ENCODE measurements around the gene SPIRE1.

SPIRE1 gene

DNA sequence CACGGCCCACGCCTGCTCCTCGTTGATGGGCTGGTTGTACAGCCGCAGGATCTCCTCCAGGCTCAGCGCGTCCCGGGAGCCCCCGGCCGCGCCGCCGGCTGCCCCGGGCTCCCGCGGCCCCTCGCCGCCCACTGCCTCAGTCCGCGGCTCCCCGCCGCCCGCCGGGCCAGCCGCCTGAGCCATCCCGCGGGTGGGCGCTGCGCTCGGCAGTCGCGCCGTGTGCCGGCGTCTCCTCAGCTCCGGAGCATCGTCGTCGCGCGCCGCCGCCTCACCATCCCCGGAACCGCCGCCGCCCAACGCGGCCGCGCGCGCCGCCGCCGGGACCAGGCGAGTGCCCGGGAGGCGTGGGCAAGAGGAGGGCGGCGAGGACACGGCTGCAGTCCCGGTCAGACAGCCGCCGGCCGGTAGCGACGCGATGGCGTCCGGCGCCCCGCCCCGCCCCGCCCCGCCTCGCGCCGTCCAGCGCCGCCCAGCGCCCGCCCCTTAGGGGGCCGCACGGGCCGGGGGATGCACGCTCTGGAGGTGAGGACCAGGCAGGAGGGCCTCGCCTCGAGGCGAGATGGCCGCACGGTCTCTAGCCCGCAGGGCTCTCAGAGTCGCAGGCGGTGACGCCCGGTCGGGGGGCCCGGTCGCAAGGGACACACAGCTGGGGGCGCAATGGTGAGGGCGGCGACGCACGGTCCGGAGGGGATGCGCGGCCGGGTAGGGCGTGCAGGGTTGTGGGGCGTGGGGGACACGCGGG lies at the start of gene SPIRE1:
TSS of gene SPIRE1 (minus strand) at position 424 of the 742 bp plus-strand sequence. CDS start at position 183, 241 bp downstream.
- DNase-seq = peak; percentile 24

DNA sequence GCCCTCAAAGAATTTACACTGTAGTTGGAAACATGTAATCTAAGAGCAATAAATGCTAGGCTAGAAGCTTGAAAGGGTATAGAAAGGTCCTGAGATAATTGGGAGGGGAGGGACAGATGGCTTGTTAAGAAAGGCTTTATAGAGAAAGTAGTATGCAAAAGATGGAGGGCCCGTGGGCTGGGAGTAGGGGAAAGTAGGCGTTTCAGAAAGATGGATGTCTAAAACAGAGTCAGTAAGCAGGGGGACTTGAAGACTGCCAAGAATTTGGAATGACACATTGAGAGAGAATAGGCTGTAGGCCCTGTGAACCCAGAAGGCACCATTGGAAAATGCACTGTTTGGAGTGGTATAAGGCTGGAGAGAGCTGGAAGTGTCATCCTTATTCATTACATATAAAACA lies 45.8 kb upstream of the SPIRE1 start:
- DNase-seq = peak; percentile 7

GRCh38 chr18:12703096-12703567 lies 45.2 kb upstream of the SPIRE1 start:
- no peak for DNase-seq

GRCh38 chr18:12702221-12703095 lies 44.6 kb upstream of the SPIRE1 start, which contains the start of the genes CEP76 and PSMG2:
Gene CEP76, minus strand, starts transcription at chr18:12702723. Its CDS starts 175 bp downstream, at chr18:12702548.
Gene PSMG2, plus strand, starts transcription at chr18:12703042. Its CDS starts 66 bp downstream, at chr18:12703108.
- DNase-seq = peak; percentile 69

DNA sequence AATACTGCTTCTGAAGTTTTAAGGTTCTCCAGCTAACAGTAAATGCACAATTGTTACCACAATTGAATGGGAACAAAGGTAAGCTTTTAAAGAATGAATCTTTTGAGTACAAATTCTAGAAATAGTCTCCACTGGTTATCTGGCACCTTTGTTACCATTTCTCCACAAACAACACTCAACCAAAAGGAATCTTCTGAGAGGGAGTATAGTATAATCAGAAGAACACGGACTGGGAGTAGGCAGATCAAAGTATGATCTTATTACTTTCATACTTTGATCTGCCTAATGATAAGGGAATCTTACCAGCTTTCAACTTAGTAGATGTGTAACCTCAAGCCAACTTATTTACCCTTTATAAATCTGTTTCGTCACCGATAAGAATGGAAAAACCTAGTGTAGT lies 43.3 kb upstream of the SPIRE1 start:
- DNase-seq = no peak

GRCh38 chr18:12699747-12700146 lies 41.8 kb upstream of the SPIRE1 start:
- DNase-seq = no peak

DNA sequence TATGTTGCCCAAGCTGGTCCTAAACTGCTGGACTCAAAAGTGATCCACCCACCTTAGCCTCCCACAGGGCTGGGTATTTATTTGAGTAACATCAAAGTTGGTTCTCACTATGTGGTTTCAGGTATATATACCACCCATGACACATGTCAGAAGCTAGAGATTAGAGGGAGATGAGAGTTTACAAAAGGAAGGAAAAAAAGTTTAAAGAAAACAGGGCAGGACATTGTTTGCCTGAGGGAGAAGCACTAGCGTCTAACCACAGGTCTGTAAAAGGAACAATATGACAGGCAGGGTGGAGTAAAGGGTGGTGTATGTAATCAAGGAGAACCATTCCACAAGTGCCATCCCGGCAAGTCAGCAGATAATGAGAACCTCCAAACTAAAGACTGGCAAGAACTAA lies 36.1 kb upstream of the SPIRE1 start:
- DNase-seq = no peak

DNA sequence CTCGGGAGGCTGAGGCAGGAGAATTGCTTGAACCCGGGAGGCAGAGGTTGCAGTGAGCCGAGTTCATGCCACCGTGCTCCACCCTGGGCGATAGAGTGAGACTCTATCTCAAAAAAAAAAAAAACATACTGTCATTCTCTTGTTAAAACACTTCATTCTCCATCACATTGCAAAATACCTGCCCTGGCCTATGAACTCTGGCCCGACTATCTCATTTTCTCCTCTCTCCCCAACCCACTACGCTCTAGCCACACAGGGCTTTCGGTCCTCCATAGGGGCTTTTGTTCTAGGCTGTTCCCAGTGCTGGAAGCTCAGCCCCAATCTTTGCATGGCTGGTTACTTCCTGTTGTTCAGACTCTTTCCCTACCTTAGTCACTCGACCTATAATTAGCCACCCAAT lies 34.3 kb upstream of the SPIRE1 start:
- DNase-seq = no peak

DNA sequence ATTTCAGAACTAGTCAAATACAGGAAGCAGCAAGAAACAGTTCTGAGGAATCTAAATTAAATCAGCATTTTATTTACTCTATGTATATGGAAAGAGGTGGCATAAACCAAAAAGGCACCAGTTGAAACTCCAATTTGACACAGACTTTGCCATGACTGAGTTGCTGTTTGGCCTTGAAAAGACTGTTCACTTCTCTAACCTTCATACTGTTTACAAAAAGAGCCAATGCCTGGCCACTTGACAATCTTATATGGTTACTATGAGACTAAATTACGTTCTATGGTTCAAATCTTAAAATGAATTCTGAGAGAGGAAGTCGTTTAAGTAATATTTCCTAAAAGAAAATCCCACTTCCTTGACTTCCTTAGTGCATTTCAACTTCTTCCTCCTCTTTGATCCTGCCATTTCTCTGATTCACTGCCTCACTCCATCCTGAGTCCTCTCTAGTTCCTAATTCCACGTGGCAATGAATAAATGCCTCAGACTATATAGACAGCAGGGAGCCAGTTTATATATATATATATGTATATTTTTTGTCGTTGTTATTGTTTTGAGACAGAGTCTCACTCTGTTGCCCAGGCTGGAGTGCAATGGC lies 31.4 kb upstream of the SPIRE1 start:
- DNase-seq = no peak

GRCh38 chr18:12686100-12686499 lies 28.2 kb upstream of the SPIRE1 start:
- no peak for DNase-seq

- DNase-seq = no peak
Measured at GRCh38 chr18:12679183-12679786, 21.4 kb upstream of the SPIRE1 start.

DNA sequence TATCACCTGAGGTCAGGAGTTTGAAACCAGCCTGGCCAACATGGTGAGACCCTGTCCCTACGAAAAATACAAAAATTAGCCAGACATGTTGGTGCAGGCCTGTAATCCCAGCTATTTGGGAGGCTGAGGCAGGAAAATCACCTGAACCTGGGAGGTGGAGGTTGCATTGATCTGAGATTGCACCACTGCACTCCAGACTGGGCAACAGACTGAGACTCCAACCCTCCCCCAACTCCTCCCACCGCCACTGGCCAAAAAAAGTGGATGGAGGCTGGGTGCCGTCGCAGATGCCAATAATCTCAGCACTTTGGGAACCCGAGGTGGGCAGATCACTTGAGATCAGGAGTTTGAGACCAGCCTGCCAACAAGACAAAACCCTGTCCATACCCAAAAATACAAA lies 10.1 kb upstream of the SPIRE1 start:
- no peak for DNase-seq

- DNase-seq = peak; percentile 25
Measured at GRCh38 chr18:12659904-12660605, 2.1 kb upstream of the SPIRE1 start.

DNA sequence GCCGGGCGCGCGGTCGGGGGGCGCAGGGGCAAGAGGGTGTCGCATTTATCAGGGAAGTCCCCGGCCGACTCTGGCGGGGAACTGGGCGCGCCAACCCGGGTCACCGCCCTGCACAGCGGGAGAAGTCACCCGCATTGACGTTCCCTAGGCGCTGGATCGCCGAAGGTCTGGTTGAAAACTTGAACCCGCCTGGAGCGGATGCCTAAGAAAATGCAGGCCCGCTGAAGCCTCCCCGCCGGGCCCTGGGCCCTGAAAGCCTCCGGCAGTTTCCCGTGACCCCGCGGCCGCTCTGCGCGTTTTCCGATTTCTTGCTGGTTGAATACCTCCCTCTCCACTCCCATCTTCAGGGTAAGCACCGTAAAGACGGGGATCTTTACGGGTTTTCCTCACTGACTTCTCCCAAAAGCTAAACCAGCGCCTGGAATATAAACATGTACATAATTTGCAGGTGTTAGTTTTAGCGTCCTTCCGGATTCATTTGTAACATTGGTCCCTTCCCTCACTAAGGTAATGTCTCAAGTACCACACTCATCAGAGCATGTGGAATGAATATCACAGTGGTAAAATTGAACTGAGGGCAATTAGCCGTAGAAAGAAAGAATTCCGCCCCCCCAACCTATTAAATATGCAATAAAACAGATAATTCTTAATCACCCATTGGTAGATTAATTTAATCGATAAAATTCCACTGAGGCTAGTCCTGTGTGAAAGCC lies 675 bp upstream of the SPIRE1 start:
- DNase-seq = peak; percentile 14

DNA sequence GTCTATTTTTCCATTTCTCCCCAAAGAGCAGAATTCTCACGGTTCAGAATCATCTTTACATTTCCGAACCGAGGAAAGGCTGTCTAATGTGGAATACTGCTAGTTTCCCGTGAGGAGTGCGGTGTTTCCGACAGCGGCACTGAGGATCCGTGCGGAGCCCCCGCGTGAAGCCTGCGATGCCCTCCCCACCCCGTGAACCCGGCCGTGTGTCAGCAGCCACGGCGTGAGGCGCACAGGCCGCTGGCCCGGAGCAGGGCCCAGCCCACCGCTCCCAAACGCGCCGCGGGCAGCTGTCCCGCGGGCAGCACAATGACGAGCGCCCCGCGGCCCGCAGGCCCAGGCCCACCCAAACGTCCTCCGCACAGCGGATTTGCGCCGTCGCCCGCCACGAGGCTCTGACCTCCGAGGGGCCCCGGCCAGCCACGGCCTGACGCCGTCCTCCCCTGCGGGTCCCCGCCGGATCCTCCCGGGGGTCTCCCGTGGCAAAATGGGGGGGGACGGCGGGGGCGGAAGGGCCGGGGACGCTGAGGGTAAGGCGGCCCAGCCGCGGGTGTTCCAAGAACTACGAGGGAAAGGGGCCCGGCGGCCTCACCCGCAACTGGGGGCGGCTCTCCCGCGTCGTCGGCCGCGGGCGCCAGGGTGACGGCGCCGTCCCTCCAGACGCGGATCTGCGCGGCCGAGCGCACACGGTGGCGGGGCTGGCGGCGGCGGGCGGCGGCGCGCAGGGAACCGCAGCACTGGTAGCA lies 796 bp downstream of the SPIRE1 start:
- DNase-seq = no peak

- DNase-seq = no peak
Measured at GRCh38 chr18:12656605-12656937, 1.3 kb downstream of the SPIRE1 start.

DNA sequence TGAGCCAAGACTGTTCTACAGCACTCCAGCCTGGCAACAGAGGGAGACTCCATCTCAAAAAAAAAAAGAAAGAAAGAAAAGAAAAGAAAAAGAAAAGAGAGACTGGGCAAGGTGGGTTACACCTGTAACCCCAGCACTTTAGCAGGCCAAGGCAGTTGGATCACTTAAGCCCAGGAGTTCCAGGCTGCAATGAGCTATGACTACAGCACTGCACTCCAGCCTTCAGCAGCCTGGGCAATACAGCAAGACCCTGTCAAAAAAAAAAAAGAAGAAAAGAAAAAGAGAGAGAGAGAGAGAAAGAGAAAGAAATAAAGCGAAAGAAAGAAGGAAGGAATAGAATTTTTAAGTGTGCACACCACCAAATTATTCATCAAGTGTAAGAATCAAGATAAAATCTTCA lies 2.9 kb downstream of the SPIRE1 start:
- DNase-seq = no peak

- no peak for DNase-seq
Measured at GRCh38 chr18:12652861-12653401, 5.0 kb downstream of the SPIRE1 start.

GRCh38 chr18:12651651-12652050 lies 6.3 kb downstream of the SPIRE1 start:
- DNase-seq = no peak

GRCh38 chr18:12647773-12648172 lies 10.1 kb downstream of the SPIRE1 start:
- DNase-seq = no peak

DNA sequence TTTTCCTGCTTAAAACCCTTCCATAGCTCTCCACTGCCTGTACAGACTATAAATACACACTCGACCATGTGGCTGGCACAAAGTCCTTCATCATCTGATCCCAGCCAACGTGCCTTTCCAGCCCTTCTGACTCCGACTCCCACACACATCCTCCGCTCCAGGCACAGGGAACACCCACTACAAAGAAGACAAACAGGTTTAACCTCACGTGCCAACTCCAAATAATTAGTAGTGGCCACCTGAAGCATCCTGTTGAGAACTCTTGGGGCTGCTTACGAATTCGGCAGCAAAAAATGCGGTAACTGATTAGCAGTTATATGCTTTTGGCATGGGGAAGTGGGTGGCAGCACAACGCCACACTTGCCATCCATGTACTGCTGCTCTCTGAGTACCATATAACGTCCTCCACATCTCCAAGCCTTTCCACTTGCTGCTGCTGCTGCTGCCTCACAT lies 12.1 kb downstream of the SPIRE1 start:
- peak; percentile 33 for DNase-seq
